ENCODE results near the gene USP54.

The USP54 gene

GRCh38 chr10:73465978-73466726 lies 125.0 kb downstream of the USP54 start:
- DNase-seq (ENCODE audit: low spot score): no peak

- no peak for DNase-seq (ENCODE audit: low spot score)
Observed at GRCh38 chr10:73460897-73461296, 130.2 kb downstream of the USP54 start.

- no peak for DNase-seq (ENCODE audit: low spot score)
Observed at GRCh38 chr10:73459683-73460314, 131.3 kb downstream of the USP54 start.

GRCh38 chr10:73456187-73456890 lies 134.8 kb downstream of the USP54 start:
- no peak for DNase-seq (ENCODE audit: low spot score)

GRCh38 chr10:73449113-73449512 lies 142.0 kb downstream of the USP54 start:
- no peak for DNase-seq (ENCODE audit: low spot score)

- DNase-seq (ENCODE audit: low spot score): no peak
Observed at GRCh38 chr10:73448384-73448783, 142.8 kb downstream of the USP54 start.

Small RNA genes within 50 kb of the gene (small RNA-seq; reads per million reads assigned to genes)
- 0 reads per million in 2 experiments for gene RNU6-883P
